Heart left ventricle (tissue), 16 donors: ENCODE results near the gene CACNA1C. TPM values are rescaled to one million over a fixed set of nuclear protein-coding genes. Genes with fewer than 3 reads are reported as not detected.

Experiments used
- ATAC-seq, 4 donors: fragments of 200-7000 bp; cut with Tn5 transposase; one replicate each; pipeline ENCODE4 v1.9.1; 2020 to 2022; ENCODE audit warnings: moderate library complexity in 4 of 4, mild to moderate bottlenecking in 3 of 4, moderate number of reproducible peaks in 1 of 4
- DNase-seq, 5 donors: peaks; one replicate each; pipeline ENCODE4 v3.0.0-alpha.2; 2020
- H3K27ac ChIP-seq, 12 donors: fragments of 200-600 bp; sonication (generic) in 4 of 12; one replicate each; pipeline versions ENCODE4 v1.5.0 to v1.8.0; 2016 to 2022; ENCODE audit warnings: mild to moderate bottlenecking in 2 of 12
- H3K27me3 ChIP-seq, 9 donors: fragments of 200-600 bp; sonication (generic) in 2 of 9; one replicate each; pipeline versions ENCODE4 v1.5.1 to v1.8.0; 2016 to 2022; ENCODE audit warnings: mild to moderate bottlenecking in 3 of 9
- H3K36me3 ChIP-seq, 9 donors: fragments of 200-600 bp; sonication (generic) in 2 of 9; one replicate each; pipeline versions ENCODE4 v1.5.0 to v1.8.0; 2018 to 2022; ENCODE audit warnings: mild to moderate bottlenecking in 2 of 9
- H3K4me1 ChIP-seq, 12 donors: fragments of 200-600 bp; sonication (generic) in 4 of 12; one replicate each; pipeline versions ENCODE4 v1.5.0 to v1.8.0; 2016 to 2022; ENCODE audit warnings: mild to moderate bottlenecking in 3 of 12
- H3K4me3 ChIP-seq, 12 donors: fragments of 200-600 bp; sonication (generic) in 4 of 12; one replicate each; pipeline versions ENCODE4 v1.5.0 to v1.8.0; 2017 to 2022; ENCODE audit warnings: mild to moderate bottlenecking in 9 of 12, moderate library complexity in 4 of 12
- H3K9me3 ChIP-seq, 12 donors: fragments of 200-600 bp; sonication (generic) in 4 of 12; one replicate each; pipeline versions ENCODE4 v1.5.0 to v1.8.0; 2016 to 2022; ENCODE audit warnings: mild to moderate bottlenecking in 1 of 12
- POLR2A ChIP-seq, 2 donors: fragments of 450-650 bp; IDR thresholded peaks; one replicate each; pipeline ENCODE4 v1.6.1; 2017; ENCODE audit warnings: antibody characterized with exemption in 2 of 2, mild to moderate bottlenecking in 2 of 2, moderate library complexity in 2 of 2
- WGBS, 4 donors: extraction: QIAGEN DNeasy Blood & Tissue Kit in 2 of 4; methylation state at CpG; one replicate each; pipeline versions ENCODE4 v1.1.5 to v1.1.7; 2013 to 2018; 5-methylcytosine and 5-hydroxymethylcytosine counted together
- intact Hi-C, 10 donors: fragments of 100-400 bp; cut with DNase I; formaldehyde crosslinking; loops; one replicate each; pipeline versions ENCODE4 v1.11.1 to v1.14.2; 2022
- polyA plus RNA-seq, 2 donors: library from polyadenylated mRNA; stranded (reverse); fragments of 200-250 nt; gene quantifications; one replicate each; pipeline ENCODE4 v1.2.3, GENCODE V29; 2013
- total RNA-seq, 9 donors: library from RNA; depleted of rRNA in 2 of 9; stranded (reverse); fragments of >200 nt in 2 of 9; fragmentation: NEBNext Ultra II Directional in 3 of 9; extraction: Animal tissue kit (Norgen Biotek cat#: 25700) in 3 of 9; gene quantifications; one replicate each; pipeline versions ENCODE4 v1.1.0 to v1.2.4, GENCODE V29; 2016 to 2023
- TF ChIP-seq, protein P1 (sequence below), 12 donors: fragments of 200-600 bp; sonication (generic) in 4 of 12; IDR thresholded peaks; one replicate each; pipeline versions ENCODE4 v1.5.0 to v1.8.0; 2018 to 2022; ENCODE audit warnings: antibody characterized with exemption in 12 of 12, mild to moderate bottlenecking in 5 of 12
- donor health status: ischemic (EF 13 %, LVEDD 7.1; RV severe dilation, severe dysfunction).
- donor health status: healthy with polysubstance abuse.
- donor health status: DM: no; HTN: yes; CAD: no.
- donor health status: DM: no; HTN: no; CAD: no.
- donor health status: ischemic (EF 25% LVEDD 6.9; RV normal size, moderate dysfunction).
- donor health status: ischemic (EF 25% LVEDD 5.7; RV mildly dilated, moderate dysfunction).
- donor health status: healthy.
- donor health status: DM: yes; HTN: yes; CAD: no.
- donor health status: ischemic (EF 35%, LVEDD 5.7; RV mildly dilated, moderate dysfunction).
- donor health status: nonischemic (EF 11% LVEDD 7.7; RV severe dilation, severe dysfunction).
- donor health status: DM: yes; HTN: yes; CAD: no.
- donor health status: PGD.
- donor health status: ischemic (EF 29% LVEDD 5.4; RV normal size, mild dysfunction).
- donor health status: nonischemic (EF 23%, LVEDD 6.1; RV moderate dilation, normal function).

Gene CACNA1C
- total and polyA plus RNA-seq, 11 donors: 41.9 to 196 (median 164) TPM

DNA sequence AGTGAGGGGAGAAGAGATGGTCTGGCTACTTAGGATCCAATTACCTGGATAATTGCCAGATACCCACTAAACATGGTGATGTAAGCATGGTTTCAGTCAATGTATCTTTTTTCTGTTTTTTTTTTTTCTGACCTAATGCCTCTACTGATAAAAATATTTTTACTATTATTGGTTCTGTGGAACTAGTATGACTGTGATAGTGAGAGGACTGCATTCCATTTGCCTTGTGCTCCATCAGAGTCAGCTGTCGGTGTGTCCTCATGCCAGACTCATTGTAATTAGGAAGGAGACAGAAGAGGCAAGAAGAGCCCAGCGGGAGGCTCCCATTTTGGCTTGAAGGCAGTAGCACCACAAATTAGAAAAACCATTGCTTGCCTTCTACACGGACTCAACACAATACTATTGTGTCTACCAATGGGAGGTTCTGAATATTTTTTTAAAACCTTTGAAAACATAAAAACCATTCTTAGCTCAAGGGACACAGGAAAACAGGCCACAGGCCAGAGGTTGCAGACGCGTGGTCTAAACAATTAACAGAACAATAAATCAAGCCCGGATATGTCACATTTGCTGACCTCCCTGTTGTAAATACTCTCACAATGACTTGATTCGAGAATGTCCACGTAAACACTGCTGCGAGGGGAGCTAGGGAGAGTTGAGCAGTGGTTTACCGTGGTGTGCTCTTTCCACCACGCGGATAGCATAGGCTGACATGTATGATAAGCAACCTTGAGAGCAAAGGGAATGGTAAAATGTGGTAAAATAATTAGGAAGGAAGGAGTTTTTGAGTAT is 35.0 kb upstream of the CACNA1C start:
- H3K4me1 ChIP-seq: peaks cover 11 to 76% (median 48%) of the 10 kb centered on the region in 12 donors
- peaks cover 0 to 4% (median 0%) of the 10 kb centered on the region in 9 donors for H3K36me3 ChIP-seq
- intact Hi-C loops: no loop called here
- no peaks in the 10 kb centered on the region for H3K9me3 ChIP-seq
- no peak overlapping the region for H3K4me3 ChIP-seq
- H3K27ac ChIP-seq: peak overlapping the region in 10 of 12 donors; percentile 11 to 66 (median 42)
- no peaks in the 10 kb centered on the region for H3K27me3 ChIP-seq
- no peak for DNase-seq
- TF ChIP-seq POLR2A (IDR thresholded peaks at IDR 0.05): no peak
- TF ChIP-seq, protein P1, sequence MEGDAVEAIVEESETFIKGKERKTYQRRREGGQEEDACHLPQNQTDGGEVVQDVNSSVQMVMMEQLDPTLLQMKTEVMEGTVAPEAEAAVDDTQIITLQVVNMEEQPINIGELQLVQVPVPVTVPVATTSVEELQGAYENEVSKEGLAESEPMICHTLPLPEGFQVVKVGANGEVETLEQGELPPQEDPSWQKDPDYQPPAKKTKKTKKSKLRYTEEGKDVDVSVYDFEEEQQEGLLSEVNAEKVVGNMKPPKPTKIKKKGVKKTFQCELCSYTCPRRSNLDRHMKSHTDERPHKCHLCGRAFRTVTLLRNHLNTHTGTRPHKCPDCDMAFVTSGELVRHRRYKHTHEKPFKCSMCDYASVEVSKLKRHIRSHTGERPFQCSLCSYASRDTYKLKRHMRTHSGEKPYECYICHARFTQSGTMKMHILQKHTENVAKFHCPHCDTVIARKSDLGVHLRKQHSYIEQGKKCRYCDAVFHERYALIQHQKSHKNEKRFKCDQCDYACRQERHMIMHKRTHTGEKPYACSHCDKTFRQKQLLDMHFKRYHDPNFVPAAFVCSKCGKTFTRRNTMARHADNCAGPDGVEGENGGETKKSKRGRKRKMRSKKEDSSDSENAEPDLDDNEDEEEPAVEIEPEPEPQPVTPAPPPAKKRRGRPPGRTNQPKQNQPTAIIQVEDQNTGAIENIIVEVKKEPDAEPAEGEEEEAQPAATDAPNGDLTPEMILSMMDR (IDR thresholded peaks at IDR 0.05): no peak
- ATAC-seq: peak; percentile 27 to 67 (median 33)
- 41 to 52% (median 46%) methylated on average over 12 of the region's 12 CpGs for WGBS, 4 donors

DNA sequence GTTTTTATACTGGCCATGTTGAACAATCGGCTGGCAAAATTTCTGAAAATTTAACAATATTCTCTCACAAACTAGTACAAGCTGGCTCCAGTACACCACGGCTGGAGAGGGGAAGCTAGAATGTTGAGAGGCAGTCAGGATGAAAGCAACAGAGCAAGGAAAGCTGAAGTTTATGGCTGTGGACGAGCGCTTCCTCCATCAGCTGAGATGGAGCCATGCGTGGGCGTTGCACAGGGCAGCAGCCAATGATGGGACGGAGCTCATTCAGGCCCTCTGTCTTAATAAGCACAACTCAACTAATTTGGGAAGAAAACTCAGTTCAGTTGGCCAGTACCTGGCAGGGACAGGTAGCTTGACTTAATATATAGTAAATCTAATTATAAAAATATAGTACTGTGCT is 34.4 kb upstream of the CACNA1C start:
- no peak for DNase-seq
- no peak for ATAC-seq
- 80 to 84% (median 82%) methylated on average over 7 of the region's 7 CpGs for WGBS, 4 donors
- no peak overlapping the region for H3K4me3 ChIP-seq
- no peaks in the 10 kb centered on the region for H3K9me3 ChIP-seq
- H3K4me1 ChIP-seq: peaks cover 9 to 74% (median 44%) of the 10 kb centered on the region in 12 donors
- H3K36me3 ChIP-seq: peaks cover 0 to 4% (median 0%) of the 10 kb centered on the region in 9 donors
- H3K27ac ChIP-seq: peak overlapping the region in 9 of 12 donors; percentile 11 to 66 (median 44)
- H3K27me3 ChIP-seq: no peaks in the 10 kb centered on the region
- intact Hi-C loops: no loop called here
- TF ChIP-seq, protein P1 (IDR thresholded peaks at IDR 0.05): no peak
- TF ChIP-seq POLR2A (IDR thresholded peaks at IDR 0.05): no peak

DNA sequence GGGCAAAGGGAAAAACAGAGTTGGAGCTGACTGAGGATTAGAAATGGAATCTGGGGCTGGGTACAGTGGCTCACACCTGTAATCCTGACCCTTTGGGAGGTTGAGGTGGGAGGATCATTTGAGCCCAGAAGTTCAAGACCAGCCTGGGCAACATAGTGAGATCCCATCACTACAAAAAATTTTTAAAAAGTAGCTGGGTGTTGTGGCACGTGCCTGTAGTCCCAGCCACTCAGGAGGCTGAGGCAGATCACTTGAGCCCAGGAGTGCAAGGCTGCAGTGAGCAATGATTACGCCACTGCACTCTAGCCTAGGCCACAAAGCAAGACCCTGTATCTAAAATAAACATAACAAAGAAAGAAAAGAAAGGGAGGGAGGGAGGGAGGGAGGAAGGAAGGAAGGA is 33.7 kb upstream of the CACNA1C start:
- TF ChIP-seq, protein P1 (IDR thresholded peaks at IDR 0.05): no peak
- no peak for TF ChIP-seq POLR2A (IDR thresholded peaks at IDR 0.05)
- ATAC-seq (no peak), DNase-seq (no peak)
- H3K27me3 ChIP-seq: no peaks in the 10 kb centered on the region
- H3K27ac ChIP-seq: peak overlapping the region in 3 of 12 donors; percentile 28 to 66 (median 49)
- H3K36me3 ChIP-seq: peaks cover 0 to 4% (median 0%) of the 10 kb centered on the region in 9 donors
- intact Hi-C loops: no loop called here
- 82 to 89% (median 85%) methylated on average over 2 of the region's 2 CpGs for WGBS, 4 donors
- peaks cover 5 to 74% (median 38%) of the 10 kb centered on the region in 12 donors for H3K4me1 ChIP-seq
- H3K9me3 ChIP-seq: no peaks in the 10 kb centered on the region
- H3K4me3 ChIP-seq: no peak overlapping the region

DNA sequence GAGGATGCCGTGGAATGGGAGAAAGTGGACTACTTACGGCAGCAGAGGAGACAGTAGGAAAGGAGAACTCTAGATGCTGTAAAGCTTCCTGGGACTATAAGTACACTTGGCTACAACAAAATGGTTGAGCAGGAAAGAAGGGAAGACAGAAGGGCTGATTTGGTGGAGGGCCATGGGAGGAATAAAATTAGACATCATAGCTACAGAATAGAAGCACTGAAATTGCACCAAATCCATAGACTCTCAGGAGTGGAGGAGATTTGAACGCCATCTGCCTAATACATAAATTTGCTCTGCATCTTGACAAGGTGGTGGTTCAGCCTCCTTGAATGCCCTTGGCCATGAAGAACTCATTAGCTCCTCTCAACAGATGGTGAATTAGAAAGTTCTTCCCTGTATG is 32.3 kb upstream of the CACNA1C start:
- peaks cover 0 to 4% (median 0%) of the 10 kb centered on the region in 9 donors for H3K36me3 ChIP-seq
- no peaks in the 10 kb centered on the region for H3K9me3 ChIP-seq
- no peaks in the 10 kb centered on the region for H3K27me3 ChIP-seq
- peaks cover 0 to 64% (median 28%) of the 10 kb centered on the region in 12 donors for H3K4me1 ChIP-seq
- no peak overlapping the region for H3K4me3 ChIP-seq
- no peak for ATAC-seq
- intact Hi-C loops: loop anchor here in 1 of 10 donors (10.0 kb wide), 1 partner anchor 216 kb away; no protein-coding TSS in a partner anchor
- no peak overlapping the region for H3K27ac ChIP-seq
- no peak for DNase-seq
- TF ChIP-seq, protein P1 (IDR thresholded peaks at IDR 0.05): no peak
- no peak for TF ChIP-seq POLR2A (IDR thresholded peaks at IDR 0.05)
- 92 to 95% (median 93%) methylated on average over 3 of the region's 3 CpGs for WGBS, 4 donors
